GM12872 (cell line): ENCODE results near the gene COMT.

Experiments used
- TF ChIP-seq, protein P1 (sequence below): IDR thresholded peaks from 3 replicates; pipeline ENCODE4 v1.5.1; 2011; ENCODE audit warnings: low read depth, mild to moderate bottlenecking, low read length, moderate library complexity; ENCODE audit not compliant: insufficient read depth

The COMT gene

GRCh38 chr22:20000246-20001081 lies 58.9 kb downstream of the COMT start:
- TF ChIP-seq, protein P1, sequence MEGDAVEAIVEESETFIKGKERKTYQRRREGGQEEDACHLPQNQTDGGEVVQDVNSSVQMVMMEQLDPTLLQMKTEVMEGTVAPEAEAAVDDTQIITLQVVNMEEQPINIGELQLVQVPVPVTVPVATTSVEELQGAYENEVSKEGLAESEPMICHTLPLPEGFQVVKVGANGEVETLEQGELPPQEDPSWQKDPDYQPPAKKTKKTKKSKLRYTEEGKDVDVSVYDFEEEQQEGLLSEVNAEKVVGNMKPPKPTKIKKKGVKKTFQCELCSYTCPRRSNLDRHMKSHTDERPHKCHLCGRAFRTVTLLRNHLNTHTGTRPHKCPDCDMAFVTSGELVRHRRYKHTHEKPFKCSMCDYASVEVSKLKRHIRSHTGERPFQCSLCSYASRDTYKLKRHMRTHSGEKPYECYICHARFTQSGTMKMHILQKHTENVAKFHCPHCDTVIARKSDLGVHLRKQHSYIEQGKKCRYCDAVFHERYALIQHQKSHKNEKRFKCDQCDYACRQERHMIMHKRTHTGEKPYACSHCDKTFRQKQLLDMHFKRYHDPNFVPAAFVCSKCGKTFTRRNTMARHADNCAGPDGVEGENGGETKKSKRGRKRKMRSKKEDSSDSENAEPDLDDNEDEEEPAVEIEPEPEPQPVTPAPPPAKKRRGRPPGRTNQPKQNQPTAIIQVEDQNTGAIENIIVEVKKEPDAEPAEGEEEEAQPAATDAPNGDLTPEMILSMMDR, result no peak

GRCh38 chr22:20001082-20001638 lies 59.6 kb downstream of the COMT start:
- TF ChIP-seq, protein P1, result no peak

DNA sequence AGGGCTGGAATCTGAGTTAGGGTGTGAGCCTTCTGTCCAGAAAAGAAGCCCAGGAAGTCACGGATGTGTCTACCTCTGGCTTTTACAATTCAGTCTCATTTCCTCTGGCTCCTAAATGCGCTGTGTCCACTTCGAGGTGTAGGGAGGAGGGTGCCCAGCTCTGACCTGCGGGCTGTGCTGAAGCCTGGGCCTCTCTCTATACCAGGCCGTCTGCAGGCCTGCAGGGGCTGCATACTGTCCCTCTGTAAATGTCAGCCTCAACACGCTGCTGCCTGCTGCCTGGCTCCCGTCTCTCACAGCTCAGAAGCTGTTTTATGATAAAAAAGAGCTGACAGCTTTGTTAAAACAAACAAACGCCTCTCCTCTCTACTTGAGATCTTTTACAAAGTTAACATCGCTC lies 60.6 kb downstream of the COMT start:
- TF ChIP-seq, protein P1, result no peak

- TF ChIP-seq, protein P1, result no peak
These were observed 61.1 kb downstream of the COMT start for GRCh38 chr22:20002636-20003035.

- TF ChIP-seq, protein P1, result no peak
These were observed 61.7 kb downstream of the COMT start for GRCh38 chr22:20003304-20003703.

DNA sequence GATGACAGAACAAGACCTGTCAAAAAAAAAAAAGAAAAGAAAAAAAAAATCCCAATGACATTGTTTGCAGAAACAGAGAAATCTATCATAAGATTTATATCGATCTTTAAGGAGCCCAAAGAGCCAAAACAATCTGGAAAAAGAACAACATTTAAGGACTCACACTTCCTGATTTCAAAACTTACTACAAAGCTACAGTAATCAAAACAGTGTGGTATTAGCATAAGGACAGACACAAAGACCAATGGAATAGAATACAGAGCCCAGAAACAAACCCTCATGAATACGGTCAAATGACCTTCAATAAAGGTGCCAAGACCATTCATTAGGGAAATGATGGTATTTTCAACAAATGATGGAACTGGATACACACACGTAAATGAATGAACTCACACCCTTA lies 62.9 kb downstream of the COMT start:
- TF ChIP-seq, protein P1, result no peak

DNA sequence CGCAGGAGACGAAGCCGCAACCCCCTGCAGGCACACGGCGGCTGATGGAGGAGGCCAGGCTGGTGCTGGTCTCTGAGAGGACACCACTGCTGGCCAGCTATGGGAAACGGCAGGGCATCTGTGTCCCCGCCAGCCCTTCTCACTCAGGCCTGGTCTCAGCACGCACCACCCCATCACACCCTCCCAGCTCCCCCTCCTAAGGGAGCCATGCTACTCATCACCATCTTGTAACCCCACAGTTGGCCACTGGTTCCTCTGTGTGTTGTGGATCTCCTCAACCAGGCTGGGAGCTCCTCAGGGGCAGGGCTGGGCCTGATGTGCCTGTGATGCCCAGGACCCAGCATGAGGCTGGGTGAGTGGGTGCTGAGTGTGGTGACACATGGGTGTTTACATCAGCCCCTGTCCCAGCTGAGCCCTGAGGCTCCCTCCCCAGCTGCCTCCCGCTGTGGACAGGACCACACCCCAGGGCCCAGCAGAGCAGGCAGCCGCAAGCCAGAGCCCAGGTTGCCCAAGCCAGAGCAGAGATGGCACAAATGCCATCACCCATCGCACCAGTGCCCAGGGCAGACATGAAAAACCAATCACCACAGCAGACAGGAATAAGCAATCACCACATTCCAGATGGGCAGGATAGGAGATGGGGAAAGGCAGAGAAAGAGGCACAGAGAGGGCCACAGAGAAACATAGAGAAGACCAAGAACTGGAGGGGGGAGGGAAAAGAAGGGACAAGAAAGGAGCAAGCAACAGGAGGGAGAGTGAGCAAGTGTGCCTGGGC lies 66.8 kb downstream of the COMT start:
- TF ChIP-seq, protein P1, result no peak
